Right lobe of liver (tissue), 6 donors: ENCODE results near the gene QSER1. TPM values are rescaled to one million over a fixed set of nuclear protein-coding genes. Genes with fewer than 3 reads are reported as not detected.
"Not testable (repeated sequence)": the region's sequence is repeated elsewhere in the genome, so short reads cannot be mapped to it uniquely, and the experiment has no call there.

Experiments
- ATAC-seq, 4 donors: fragments of 200-7000 bp; cut with Tn5 transposase; one replicate each; pipeline ENCODE4 v1.9.1; 2020; ENCODE audit warnings: mild to moderate bottlenecking in 4 of 4, moderate library complexity in 4 of 4
- DNase-seq, 3 donors: peaks; one replicate each; pipeline ENCODE4 v3.0.0-alpha.2; 2020
- H3K27ac ChIP-seq, 3 donors: fragments of 200-600 bp; one replicate each; pipeline ENCODE4 v1.8.0; 2022
- H3K27me3 ChIP-seq, 2 donors: fragments of 200-600 bp; one replicate each; pipeline ENCODE4 v1.8.0; 2022
- H3K36me3 ChIP-seq, 4 donors: fragments of 200-600 bp; sonication (generic) in 1 of 4; one replicate each; pipeline versions ENCODE4 v1.5.1 to v1.8.0; 2017 to 2022; ENCODE audit warnings: control low read depth in 1 of 4
- H3K4me1 ChIP-seq, 4 donors: fragments of 200-600 bp; sonication (generic) in 1 of 4; one replicate each; pipeline versions ENCODE4 v1.5.1 to v1.8.0; 2017 to 2022; ENCODE audit warnings: control low read depth in 1 of 4
- H3K4me3 ChIP-seq, 3 donors: fragments of 200-600 bp; one replicate each; pipeline ENCODE4 v1.8.0; 2022
- H3K9me3 ChIP-seq, 4 donors: fragments of 200-600 bp; sonication (generic) in 1 of 4; one replicate each; pipeline versions ENCODE4 v1.5.1 to v1.8.0; 2017 to 2022; ENCODE audit warnings: control low read depth in 1 of 4
- POLR2A ChIP-seq: fragments of 450-650 bp; IDR thresholded peaks from one replicate; pipeline ENCODE4 v1.6.1; 2017; ENCODE audit warnings: antibody characterized with exemption, mild to moderate bottlenecking
- WGBS: methylation state at CpG from one replicate; pipeline ENCODE4 v1.1.6; 2018; ENCODE audit warnings: low coverage, low lambda C conversion rate; ENCODE audit not compliant: insufficient coverage; ENCODE audit errors: missing lambda C conversion rate; 5-methylcytosine and 5-hydroxymethylcytosine counted together
- intact Hi-C, 2 donors: fragments of 100-400 bp; cut with DNase I; formaldehyde crosslinking; loops; one replicate each; pipeline versions ENCODE4 v1.11.2 to v1.14.1; 2022
- small RNA-seq, 2 experiments: library from RNA; depleted of rRNA; stranded (forward); fragments of <200 nt; gene quantifications; one replicate each; pipeline ENCODE3, GENCODE V24; 2016
- total RNA-seq, 6 experiments: library from RNA; depleted of rRNA in 2 of 6; stranded (reverse); fragments of >200 nt in 2 of 6; fragmentation: NEBNext Ultra II Directional in 3 of 6; extraction: Animal tissue kit (Norgen Biotek cat#: 25700) in 3 of 6; gene quantifications; one replicate each; pipeline versions ENCODE4 v1.1.0 to v1.2.4, GENCODE V29; 2016 to 2023
- TF ChIP-seq, protein P1 (sequence below), 4 donors: fragments of 200-600 bp in 3 of 4; fragments of 450-650 bp in 1 of 4; IDR thresholded peaks; one replicate each; pipeline versions ENCODE4 v1.5.1 to v1.8.0; 2016 to 2022; ENCODE audit warnings: antibody characterized with exemption in 4 of 4, mild to moderate bottlenecking in 2 of 4
- donor health status: DM: no; HTN: yes; CAD: no.
- donor health status: DM: no; HTN: no; CAD: no.
- donor health status: DM: no; HTN: no; CAD: no.
- donor health status: DM: no; HTN: yes; CAD: no.
- donor health status: DM: no; HTN: yes; CAD: no.

The QSER1 gene
- total RNA-seq, 6 experiments from 2014 or later: 7.7 to 12.8 (median 11.0) TPM

DNA sequence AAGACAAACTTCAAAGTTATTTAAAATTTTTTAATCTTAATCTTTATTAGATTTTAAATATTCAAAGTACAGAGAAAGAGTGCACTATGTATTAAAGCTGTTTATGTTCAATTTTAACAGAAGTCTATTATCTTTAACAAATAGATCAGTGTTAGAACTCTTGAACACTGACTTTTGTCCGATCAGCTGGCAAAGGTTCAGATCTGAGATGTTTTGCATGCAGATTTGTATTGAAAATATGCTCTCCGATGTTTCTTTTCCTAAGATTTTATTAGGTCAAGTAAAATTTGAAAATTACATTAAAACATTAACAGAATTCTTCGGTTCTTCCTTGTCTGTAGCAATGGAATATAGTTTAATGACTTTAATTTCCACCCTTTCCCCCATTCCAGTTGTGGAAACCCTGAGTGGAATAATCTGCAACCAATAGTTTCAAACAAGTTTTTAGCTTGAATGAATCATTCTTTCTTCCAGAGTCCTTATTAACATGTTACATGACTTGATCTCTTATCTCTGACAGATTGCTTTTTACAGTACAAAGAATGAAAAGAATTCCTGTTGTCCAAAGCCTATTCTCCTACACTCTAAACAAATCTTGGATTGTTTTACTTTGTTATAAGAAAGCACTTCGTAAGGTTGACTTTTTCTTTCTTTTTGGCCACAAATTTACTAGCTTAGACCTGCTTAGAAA, 135.4 kb downstream of the QSER1 start:
- TF ChIP-seq POLR2A: no peak
- TF ChIP-seq, protein P1, sequence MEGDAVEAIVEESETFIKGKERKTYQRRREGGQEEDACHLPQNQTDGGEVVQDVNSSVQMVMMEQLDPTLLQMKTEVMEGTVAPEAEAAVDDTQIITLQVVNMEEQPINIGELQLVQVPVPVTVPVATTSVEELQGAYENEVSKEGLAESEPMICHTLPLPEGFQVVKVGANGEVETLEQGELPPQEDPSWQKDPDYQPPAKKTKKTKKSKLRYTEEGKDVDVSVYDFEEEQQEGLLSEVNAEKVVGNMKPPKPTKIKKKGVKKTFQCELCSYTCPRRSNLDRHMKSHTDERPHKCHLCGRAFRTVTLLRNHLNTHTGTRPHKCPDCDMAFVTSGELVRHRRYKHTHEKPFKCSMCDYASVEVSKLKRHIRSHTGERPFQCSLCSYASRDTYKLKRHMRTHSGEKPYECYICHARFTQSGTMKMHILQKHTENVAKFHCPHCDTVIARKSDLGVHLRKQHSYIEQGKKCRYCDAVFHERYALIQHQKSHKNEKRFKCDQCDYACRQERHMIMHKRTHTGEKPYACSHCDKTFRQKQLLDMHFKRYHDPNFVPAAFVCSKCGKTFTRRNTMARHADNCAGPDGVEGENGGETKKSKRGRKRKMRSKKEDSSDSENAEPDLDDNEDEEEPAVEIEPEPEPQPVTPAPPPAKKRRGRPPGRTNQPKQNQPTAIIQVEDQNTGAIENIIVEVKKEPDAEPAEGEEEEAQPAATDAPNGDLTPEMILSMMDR (IDR thresholded peaks at IDR 0.05): no peak
- Histone ChIP-seq H3K27ac (no peak overlapping the region), H3K4me3 (no peak overlapping the region), H3K4me1 (peaks cover 0 to 9% (median 4%) of the 10 kb centered on the region in 4 donors), H3K36me3 (peaks cover 0 to 40% (median 19%) of the 10 kb centered on the region in 4 donors), H3K9me3 (no peaks in the 10 kb centered on the region), H3K27me3 (no peaks in the 10 kb centered on the region)
- 51% methylated on average over 4 of the region's 4 CpGs for WGBS
- intact Hi-C loops: no loop called here
- no peak for ATAC-seq
- no peak for DNase-seq

DNA sequence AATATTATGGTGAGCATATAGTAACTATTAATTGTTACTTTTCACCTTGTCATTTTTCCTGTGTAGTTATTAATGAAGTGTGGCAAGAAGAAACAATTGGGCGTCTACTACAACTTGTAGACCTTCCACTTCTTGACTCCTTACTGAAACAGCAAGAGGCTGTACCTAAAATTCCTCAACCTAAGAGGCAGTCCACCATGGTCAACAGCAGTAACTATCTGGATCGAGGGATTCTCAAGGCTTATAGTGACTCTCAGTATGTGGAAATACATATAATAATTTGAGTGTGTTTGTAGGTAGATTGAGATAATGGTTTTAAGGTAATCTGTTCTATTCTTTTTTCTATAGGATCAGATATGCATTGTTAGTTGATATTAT, 135.9 kb downstream of the QSER1 start:
- no peaks in the 10 kb centered on the region for H3K27me3 ChIP-seq
- WGBS: 85% methylated on average over 2 of the region's 2 CpGs
- no peak overlapping the region for H3K27ac ChIP-seq
- ATAC-seq (no peak), DNase-seq (no peak)
- TF ChIP-seq POLR2A: no peak
- TF ChIP-seq, protein P1 (IDR thresholded peaks at IDR 0.05): no peak
- H3K4me3 ChIP-seq: no peak overlapping the region
- H3K9me3 ChIP-seq: no peaks in the 10 kb centered on the region
- intact Hi-C loops: no loop called here
- peaks cover 0 to 43% (median 19%) of the 10 kb centered on the region in 4 donors for H3K36me3 ChIP-seq
- peaks cover 0 to 9% (median 4%) of the 10 kb centered on the region in 4 donors for H3K4me1 ChIP-seq

DNA sequence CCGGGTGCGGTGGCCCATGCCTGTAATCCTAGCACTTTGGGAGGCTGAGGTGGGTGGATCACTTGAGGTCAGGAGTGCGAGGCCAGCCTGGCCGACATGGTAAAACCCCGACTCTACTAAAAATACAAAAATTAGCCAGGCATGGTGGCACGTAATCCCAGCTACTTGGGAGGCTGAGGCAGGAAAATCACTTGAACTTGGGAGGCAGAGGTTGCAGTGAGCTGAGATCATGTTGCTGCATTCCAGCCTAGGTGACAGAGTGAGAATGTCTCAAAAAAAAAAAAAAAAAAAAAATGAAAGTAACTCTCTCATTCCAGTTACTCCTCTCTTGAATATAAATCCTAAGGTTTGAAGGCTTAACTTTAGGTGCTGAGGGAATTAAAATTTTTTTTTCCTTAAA, 136.6 kb downstream of the QSER1 start:
- ATAC-seq, DNase-seq, H3K27ac ChIP-seq, intact Hi-C loops, H3K4me3 ChIP-seq, H3K27me3 ChIP-seq, H3K4me1 ChIP-seq, H3K9me3 ChIP-seq: not testable (repeated sequence)
- peaks cover 0 to 43% (median 19%) of the 10 kb centered on the region in 4 donors for H3K36me3 ChIP-seq
- WGBS: 97% methylated on average over 6 of the region's 6 CpGs

Small RNAs within 50 kb of the gene (small RNA-seq; reads per million reads assigned to genes)
- gene RF00019: 0 reads per million in 2 experiments

Other genes with a start within 250 kb of the QSER1 start
- under 1 TPM; 0.18 to 0.44 (median 0.26) TPM for gene CCDC73, start 98.1 kb upstream of the QSER1 start, total RNA-seq
- gene PRRG4, start 62.9 kb upstream of the QSER1 start, total RNA-seq: 10 to 100 TPM in 3 of 6 experiments, 1 to 10 TPM in 3; 4.7 to 13.6 (median 9.5) TPM
- 10 to 100 TPM; 18.4 to 39.3 (median 30.8) TPM for gene DEPDC7, start 123.1 kb downstream of the QSER1 start, total RNA-seq
- gene TCP11L1, start 146.8 kb downstream of the QSER1 start, total RNA-seq: 10 to 100 TPM in 2 of 6 experiments, 1 to 10 TPM in 4; 3.3 to 13.6 (median 6.6) TPM